Measurements from ENCODE around the gene MT1A.
A peak's percentile ranks its signal among the peaks of the same experiment; 100 is the strongest.

MT1A gene

DNA sequence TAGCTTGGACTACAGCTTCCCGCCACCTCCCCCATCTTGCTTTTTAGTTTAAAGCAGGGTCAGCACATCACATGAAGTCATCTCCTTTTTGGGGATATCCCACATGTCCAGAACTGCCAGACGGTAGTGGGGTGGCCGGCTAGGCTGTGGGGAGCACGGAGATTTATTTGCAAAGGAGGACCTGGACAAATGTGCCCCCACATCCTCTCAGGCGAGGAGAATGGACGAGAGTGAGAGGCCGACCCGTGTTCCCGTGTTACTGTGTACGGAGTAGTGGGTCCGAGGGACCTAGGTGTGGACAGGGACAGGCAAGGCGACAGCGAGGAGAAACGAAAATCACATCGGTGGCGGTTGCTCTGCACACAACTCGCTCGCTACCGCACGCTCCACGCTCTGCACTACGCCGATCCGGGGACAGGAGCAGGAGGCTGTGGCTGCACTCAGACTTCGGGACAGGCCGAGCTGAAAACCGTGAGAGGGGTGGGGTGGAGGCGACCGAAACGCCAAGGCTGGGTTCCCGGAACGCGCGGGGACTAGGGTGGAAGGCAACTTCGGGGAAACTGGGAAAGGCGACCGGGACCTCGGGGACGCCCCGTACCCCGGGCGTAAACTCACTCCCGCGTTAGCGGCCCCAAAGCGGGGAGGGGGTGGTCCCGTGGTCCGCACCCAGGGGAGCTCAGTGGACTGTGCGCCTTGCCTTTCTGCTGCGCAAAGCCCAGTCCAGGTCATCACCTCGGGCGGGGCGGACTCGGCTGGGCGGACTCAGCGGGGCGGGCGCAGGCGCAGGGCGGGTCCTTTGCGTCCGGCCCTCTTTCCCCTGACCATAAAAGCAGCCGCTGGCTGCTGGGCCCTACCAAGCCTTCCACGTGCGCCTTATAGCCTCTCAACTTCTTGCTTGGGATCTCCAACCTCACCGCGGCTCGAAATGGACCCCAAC is at the start of gene MT1A:
Gene MT1A (plus strand): TSS at position 853 of the 937 bp plus-strand sequence. CDS start 73 bp downstream, at position 926.
- no peak for DNase-seq

DNA sequence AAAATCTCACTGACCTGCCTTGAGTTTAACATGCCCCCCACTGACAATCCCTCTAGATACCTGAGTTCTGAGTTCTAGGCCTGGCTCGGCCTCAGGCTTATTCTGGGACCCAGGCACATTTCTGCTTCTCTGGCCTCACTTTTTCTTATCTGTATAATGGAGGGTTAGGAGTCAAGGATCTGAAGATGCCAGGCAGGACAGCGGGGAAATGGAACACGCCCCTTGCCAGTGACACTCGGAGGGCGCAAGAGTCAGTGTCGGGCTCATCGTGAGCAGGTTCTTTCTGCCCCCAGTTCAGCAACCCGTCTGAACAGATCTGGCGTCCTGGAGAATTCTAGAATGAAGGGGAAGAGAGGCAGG is 49.7 kb upstream of the MT1A start:
- no peak for DNase-seq

DNA sequence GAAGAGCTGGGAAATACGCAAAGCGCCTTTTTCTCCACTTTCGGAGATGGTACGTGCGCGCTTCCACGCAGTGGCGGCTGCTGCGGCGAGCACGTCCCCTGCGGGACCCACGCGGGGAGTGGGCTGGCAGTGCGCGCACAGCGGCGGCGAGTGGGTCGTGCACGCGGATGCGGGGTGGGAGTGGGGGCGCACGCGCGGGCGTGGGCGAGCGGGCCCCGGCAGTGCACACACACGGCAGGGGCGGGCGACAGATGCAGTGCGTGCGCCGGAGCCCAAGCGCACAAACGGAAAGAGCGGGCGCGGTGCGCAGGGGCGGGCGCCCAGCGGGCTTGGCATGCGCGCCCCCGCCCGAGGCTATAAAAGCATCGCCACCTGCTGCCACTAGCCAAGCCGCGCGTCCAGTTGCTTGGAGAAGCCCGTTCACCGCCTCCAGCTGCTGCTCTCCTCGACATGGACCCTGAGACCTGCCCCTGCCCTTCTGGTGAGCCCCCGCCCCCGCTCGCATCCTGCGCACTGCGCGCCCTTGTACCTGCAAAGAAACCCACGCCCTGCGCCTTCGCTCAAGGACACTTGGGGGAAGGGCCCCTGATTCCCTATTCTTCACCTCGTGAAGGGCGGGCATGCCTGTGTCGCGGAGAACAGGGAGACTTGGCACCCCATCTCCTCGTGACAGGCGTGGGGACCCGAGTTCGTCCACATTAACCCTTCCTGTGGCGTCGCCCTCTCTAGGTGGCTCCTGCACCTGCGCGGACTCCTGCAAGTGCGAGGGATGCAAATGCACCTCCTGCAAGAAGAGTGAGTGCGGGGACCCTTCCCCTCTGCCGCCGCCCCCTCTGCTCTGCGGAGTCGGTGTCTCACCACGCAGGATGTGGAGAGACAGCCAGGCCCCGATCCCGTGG is 49.1 kb upstream of the MT1A start, which contains the start of gene MT3:
Gene MT3 (plus strand): TSS at position 388 of the 899 bp plus-strand sequence. CDS start 63 bp downstream, at position 451.
- no peak for DNase-seq

DNA sequence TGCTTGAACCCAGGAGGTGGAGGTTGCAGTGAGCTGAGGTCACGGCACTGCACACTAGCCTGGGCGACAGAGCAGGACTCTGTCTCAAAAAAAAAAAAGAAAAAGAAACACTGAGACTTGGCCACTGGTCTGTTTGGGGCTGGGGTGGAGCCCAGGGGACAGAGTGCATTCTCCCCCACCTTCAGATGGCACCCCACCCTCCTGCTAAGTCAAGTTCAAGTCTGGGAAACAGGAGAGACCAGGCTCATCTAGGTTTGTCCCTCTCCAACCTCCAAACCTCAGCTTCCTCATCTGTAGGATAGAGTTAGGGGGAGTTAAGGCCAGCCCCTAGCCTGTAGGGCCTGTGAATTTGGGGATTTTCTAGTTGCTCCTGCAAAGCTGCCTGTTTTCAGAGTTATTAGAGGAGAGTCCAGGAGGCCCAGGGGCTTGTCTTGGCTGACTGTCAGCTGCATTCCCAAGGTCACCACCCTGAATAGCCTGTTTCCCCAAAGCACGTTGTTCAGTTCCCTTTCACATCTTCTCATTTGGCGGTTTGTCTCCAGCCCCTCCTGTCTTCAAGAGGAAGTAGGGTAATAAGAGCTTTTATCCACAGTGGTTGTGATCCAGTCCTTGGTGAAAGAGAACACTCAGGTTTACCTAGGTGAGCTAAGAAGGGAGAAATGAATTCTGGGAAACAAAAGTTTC is 46.9 kb upstream of the MT1A start:
- DNase-seq = no peak

DNA sequence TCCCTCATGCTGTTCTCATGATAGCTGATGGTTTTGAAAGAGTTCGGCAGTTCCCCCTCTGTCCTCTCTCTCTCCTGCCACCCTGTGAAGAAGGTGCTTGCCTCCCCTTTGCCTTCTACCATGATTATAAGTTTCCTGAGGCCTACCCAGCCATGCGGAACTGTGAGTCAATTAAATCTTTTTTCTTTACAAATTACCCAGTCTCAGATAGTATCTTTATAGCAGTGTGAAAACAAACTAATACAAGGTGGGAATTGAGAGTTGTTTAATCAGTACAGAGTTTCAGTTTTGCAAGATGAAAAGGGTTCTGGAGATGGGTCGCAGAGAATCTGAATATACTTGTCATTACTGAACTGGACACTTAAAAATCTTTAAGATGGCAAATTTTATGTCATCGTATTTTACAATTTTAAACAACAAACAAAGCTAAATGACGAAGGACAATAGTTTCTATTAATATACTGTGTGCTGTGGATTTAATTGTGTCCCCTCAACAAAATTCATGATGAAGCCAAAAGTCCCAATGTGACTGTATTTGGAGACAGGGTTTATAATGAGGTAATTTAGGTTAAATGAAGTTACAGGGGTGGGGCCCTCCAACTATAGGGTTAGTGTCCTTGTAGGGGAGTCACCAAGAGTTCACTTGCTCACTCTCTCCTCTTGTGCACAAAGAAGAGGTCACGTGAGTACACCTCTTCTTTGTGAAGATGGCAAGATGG is 44.7 kb upstream of the MT1A start:
- DNase-seq = no peak

DNA sequence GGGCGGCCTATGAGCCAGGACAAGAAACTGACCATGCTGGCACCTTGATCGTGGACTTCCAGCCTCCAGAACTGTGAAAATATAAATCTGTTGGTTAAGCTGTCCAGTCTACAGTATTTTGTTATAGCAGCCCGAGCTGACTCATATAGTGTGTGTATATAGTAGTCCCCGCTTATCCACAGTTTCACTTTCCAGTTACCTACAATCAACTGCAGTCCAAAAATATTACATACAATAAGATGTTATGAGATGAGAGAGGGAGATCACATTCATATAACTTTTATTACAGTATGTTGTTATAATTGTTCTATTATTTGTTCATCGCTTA is 44.2 kb upstream of the MT1A start:
- DNase-seq = no peak

DNA sequence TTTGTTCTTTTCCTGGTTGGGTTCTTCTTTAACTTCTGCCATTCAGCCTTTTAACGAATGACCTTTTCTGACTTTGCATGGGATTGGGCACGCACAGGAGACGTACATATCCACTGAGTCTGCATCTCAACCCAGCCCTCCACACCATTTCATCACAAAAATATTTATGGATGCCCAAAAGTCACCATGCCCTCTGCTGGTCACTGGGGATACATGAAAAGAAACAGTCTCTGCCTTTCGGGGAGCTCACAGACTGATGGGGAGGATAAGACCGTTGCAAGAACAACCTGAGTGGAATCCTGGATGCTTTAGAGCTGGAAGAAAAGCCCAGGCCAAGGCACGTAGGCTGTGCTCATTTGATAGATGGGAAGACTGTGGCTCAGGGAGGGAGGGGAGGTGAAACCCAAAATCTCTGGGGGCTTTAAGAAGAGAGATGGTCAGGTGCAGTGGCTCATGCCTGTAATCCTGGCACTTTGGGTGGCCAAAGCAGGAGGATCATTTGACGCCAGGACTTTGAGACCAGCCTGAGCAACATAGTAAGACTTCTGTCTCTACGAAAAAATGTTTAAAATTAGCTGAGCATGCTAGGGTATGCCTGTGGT is 38.0 kb upstream of the MT1A start:
- DNase-seq = peak; percentile 44

DNA sequence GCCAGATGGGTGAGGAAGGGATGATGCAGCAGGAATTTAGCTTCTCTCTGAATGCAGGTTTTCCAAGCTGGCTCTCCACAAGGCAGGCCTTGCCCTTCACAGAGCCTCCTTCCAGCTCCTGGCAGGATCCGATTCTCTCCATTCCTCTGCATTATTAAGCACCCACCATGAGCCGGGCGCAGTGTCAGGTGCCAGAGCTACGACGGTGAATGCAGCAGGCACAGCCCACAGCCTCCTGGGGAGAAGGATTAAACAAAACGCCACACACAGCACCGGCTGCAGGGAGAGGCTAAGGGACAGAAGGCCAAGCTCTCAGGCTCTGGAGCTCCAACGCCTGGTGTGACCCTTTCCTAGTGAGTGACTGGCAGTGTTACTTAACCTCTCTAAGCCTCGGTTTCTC is 37.1 kb upstream of the MT1A start:
- no peak for DNase-seq

DNA sequence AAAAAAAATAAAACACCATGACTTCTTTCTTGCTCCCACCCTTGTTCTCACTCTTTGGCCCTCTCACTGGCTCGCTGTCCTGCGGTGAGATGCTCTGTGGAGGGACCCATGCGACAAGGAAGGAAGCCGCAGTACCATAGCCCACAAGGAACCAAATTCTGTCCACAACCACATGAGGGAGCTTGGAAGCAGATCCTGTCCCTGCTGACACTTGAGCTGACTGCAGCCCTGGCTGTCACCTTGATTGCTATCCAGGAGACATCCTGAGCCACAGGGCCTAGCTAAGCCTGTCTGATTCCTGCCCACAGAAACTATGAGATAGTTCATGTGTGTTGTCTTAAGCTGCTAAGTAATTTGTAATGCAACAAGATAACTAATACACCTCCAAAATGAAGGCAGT is 34.9 kb upstream of the MT1A start:
- peak; percentile 44 for DNase-seq

DNA sequence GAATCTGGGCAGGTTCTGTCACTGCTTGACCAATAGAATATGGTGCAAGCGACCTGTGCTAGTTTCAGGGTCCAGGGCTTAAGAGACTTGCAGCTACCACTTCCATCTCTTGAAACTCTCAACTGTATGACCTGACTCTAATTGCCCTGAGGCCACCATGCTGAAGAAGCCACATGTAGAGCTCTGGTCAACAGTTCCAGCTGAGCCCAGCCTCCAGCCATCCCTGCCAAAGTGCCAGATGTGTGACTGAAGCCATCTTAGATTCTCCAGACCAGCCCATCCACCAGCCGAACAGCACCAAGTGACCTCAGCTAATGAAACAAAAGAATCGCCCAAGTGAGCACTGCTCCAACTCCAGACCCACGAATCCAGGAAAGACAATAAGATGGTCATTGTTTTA is 33.5 kb upstream of the MT1A start:
- no peak for DNase-seq

DNA sequence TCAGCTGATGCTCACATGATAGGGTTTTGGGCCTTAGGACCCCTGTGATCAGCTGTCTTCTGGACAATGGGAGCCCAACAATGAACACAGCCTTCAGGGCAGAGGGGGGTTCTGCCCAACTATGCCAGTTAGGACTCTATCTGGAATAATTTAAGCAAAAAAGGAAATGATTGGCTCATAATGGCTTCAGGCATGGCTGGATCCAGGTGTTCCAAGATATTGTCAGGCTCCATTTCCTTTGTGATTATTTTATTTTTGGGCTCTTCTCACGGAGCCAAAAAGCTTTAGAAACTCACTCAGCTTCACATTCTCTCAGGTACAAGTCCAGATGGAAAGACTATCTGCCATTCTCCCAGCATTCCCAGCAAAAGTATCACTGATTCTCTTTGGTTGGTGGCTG is 33.0 kb upstream of the MT1A start:
- no peak for DNase-seq

DNA sequence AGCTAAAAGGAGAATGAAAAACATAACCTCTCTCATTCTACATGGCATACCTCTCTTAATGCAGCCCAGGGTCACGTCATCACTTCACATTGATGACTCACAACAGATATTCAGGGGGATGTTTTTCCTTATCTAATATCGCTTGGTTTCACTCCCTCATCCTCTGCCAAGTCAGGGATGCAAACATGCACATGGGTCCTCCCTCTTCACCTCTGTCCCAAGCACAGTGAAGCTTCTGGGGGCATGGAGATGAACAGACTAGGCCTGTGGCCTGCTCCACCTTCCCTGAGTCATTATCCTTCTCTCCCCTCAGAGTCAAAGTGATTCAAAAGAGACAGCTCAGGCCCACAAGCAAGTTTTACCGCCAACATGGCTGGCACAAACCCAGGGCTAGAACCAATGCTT is 32.4 kb upstream of the MT1A start:
- no peak for DNase-seq

DNA sequence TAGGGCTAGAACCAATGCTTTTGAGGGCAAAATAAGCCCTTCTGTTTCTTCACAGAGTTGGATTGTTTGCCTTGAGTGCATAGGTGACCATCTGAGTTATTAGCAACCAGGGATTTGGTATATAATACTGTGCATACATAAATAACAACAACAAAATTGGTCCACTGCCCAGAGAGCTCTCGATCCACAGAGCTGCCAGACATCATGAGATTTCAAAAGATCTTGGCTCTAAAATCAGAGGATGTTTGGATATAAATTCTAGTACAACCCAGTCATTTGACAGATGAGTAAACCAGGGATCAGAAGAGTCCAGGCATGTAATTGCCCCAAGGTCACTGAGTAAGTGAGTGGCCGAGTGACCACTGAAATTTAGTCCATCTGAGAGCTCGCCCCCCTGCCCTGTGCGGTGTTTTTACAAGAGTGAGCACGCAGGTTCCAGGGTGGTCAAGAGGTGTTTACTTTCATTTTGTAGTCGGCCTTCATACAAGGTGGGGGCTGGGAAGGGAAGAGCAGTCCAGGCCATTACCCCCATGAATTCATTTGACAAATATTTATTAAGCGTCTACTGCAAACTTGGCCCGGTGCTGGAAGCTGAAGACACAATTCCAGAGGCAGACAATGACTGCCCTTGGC is 31.9 kb upstream of the MT1A start:
- no peak for DNase-seq

DNA sequence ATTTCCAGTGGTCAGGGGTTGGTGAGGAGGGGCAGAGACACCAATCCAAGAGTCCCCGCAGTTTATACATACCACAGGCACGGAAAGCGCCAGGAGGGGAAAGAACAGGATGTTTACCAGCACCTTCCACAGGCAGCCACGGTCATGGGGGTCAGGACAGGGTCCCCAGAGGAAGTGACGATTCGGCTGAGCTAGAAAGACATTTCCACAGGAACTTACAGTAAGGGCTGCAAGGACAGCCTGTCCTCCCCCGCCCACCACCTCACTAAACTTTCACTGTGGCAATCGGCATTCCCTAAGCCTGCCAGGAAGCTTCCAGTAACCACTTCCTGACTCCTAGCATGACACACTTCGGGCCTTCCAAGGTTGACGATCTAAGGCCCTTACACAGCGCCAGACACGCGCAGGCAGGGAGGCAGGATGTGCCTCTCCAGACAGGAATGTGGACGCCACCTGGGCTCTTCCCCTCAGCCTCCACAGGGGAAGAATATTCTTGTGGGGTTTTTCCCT is 31.3 kb upstream of the MT1A start:
- DNase-seq = no peak

DNA sequence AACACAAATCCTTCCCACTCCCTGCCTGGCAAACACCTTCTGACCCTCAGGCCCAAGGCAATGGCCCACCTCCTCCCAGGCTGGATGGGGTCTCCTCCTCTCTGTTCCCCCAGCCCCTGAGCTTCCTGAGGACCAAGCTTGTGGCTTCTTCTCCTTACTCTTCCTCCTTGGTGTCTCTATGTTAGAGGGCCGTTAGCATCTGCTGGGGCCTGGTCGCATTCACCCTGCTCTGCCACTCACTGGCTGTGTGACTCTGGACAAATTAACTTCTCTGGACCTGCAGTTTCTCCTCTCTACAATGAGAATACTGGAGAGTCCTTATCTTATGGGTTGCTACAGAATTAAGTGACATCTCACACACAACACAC is 30.8 kb upstream of the MT1A start:
- DNase-seq = no peak

DNA sequence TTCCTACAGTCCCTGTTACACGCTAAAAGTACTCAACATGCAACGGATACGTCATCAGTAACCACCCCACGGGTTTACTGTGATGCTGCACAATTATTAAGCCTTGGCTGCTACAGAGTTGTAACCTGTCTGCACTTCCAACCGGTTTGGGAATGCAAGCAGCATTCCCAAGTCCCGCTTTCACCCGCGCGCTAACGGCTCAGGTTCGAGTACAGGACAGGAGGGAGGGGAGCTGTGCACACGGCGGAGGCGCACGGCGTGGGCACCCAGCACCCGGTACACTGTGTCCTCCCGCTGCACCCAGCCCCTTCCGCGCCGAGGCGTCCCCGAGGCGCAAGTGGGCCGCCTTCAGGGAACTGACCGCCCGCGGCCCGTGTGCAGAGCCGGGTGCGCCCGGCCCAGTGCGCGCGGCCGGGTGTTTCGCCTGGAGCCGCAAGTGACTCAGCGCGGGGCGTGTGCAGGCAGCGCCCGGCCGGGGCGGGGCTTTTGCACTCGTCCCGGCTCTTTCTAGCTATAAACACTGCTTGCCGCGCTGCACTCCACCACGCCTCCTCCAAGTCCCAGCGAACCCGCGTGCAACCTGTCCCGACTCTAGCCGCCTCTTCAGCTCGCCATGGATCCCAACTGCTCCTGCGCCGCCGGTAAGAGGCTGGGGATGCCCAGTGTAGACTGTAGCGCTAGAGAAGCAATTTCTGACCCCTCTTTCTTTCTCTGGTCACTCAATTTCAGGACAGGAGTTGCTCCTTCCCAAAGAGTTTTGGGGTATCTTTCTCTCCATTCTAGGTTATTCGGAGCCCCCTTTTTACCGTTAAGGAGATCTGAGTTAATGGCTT is 30.2 kb upstream of the MT1A start, which contains the start of gene MT2A:
Gene MT2A (plus strand): TSS at position 542 of the 833 bp plus-strand sequence. CDS start 72 bp downstream, at position 614.
- peak; percentile 78 for DNase-seq

DNA sequence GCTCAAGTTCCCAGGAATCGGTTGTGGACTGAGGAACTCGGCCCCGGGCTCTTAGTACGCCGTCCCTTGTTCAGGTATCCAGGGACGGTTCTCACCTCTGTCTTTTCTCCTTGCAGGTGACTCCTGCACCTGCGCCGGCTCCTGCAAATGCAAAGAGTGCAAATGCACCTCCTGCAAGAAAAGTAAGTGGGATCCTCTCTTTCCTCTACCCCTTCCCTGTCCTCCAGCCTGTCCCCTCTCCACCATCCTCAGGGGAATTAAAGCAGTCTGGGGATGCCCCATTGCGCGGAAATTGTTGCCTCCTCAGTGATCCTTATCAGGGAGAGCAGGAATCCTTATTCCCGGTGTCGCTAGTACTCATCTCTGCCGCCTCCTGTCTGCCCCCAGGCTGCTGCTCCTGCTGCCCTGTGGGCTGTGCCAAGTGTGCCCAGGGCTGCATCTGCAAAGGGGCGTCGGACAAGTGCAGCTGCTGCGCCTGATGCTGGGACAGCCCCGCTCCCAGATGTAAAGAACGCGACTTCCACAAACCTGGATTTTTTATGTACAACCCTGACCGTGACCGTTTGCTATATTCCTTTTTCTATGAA is 29.5 kb upstream of the MT1A start:
- no peak for DNase-seq

DNA sequence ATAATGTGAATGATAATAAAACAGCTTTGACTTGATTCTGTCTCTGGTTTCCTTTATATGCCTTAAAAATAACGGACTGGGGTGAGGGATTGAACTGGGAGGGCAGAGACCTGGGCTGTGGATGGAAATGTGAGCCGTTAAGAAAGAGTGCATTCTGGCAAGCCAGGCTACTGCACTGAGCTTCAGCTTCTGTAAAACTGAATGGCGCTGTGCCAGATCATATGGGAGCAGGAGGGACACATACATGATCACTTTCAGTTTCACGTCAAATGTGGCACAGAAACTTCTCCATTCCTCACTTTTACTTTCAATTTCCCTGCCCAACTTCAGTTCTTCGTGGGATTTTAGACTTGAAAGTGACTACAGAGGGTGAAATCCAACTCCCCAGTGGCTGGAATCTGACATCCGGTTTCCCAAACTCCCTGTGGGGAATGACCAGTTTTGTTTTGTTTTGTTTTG is 29.0 kb upstream of the MT1A start:
- DNase-seq = peak; percentile 41

DNA sequence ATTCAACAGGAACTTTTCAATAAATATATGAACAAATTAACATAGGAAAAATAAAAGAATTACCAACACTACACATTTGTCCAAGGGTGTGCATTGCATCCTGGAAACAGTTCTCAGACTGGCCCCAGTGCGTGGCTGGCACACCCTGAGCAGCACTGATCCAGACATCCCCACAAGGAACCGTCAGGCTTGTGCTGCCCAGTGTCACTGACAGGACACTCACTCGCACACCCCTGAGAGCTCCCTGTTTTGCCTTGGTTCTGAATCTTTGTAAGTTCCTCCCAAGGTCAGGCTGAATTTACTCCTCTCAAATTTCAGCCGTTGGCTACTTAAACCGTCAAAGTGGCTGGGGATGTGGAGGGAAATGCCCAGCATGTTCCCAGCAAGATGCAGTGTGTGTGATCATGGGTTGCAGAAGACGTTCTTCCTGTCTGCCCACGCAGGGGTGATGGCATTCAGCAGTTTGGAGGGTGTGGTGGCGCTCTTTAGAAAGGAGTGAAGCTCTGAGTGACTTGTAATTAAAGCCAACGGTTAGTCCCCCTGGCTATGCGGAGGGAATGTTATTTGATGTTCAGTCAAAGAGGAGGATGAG is 28.4 kb upstream of the MT1A start:
- DNase-seq = no peak
